ENCODE data around the gene RNF213.

GRCh38 chr17:80232438-80232837 is 28.2 kb upstream of the RNF213 start:
- TF ChIP-seq ATF3 (IDR thresholded peaks at IDR 0.05): no peak
- no peak for TF ChIP-seq RXRA (IDR thresholded peaks at IDR 0.05)
- TF ChIP-seq, protein P1, sequence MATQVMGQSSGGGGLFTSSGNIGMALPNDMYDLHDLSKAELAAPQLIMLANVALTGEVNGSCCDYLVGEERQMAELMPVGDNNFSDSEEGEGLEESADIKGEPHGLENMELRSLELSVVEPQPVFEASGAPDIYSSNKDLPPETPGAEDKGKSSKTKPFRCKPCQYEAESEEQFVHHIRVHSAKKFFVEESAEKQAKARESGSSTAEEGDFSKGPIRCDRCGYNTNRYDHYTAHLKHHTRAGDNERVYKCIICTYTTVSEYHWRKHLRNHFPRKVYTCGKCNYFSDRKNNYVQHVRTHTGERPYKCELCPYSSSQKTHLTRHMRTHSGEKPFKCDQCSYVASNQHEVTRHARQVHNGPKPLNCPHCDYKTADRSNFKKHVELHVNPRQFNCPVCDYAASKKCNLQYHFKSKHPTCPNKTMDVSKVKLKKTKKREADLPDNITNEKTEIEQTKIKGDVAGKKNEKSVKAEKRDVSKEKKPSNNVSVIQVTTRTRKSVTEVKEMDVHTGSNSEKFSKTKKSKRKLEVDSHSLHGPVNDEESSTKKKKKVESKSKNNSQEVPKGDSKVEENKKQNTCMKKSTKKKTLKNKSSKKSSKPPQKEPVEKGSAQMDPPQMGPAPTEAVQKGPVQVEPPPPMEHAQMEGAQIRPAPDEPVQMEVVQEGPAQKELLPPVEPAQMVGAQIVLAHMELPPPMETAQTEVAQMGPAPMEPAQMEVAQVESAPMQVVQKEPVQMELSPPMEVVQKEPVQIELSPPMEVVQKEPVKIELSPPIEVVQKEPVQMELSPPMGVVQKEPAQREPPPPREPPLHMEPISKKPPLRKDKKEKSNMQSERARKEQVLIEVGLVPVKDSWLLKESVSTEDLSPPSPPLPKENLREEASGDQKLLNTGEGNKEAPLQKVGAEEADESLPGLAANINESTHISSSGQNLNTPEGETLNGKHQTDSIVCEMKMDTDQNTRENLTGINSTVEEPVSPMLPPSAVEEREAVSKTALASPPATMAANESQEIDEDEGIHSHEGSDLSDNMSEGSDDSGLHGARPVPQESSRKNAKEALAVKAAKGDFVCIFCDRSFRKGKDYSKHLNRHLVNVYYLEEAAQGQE (IDR thresholded peaks at IDR 0.05): no peak
- no peak for TF ChIP-seq JUND (IDR thresholded peaks at IDR 0.05)
- no peak for TF ChIP-seq SP1 (IDR thresholded peaks at IDR 0.05)
- TF ChIP-seq, protein P2, sequence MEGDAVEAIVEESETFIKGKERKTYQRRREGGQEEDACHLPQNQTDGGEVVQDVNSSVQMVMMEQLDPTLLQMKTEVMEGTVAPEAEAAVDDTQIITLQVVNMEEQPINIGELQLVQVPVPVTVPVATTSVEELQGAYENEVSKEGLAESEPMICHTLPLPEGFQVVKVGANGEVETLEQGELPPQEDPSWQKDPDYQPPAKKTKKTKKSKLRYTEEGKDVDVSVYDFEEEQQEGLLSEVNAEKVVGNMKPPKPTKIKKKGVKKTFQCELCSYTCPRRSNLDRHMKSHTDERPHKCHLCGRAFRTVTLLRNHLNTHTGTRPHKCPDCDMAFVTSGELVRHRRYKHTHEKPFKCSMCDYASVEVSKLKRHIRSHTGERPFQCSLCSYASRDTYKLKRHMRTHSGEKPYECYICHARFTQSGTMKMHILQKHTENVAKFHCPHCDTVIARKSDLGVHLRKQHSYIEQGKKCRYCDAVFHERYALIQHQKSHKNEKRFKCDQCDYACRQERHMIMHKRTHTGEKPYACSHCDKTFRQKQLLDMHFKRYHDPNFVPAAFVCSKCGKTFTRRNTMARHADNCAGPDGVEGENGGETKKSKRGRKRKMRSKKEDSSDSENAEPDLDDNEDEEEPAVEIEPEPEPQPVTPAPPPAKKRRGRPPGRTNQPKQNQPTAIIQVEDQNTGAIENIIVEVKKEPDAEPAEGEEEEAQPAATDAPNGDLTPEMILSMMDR (IDR thresholded peaks at IDR 0.05; ENCODE audit: low read depth, low read length, missing input control): no peak
- no peak for TF ChIP-seq GABPA (IDR thresholded peaks at IDR 0.05 in 1 of 2, conservative IDR thresholded peaks at IDR 0.05 in 1 of 2)

All from liver (tissue), 3 donors.